ENCODE data around the gene APOC4.

APOC4 gene

GRCh38 chr19:44900328-44901244 lies 41.5 kb upstream of the APOC4 start:
- no peak for TF ChIP-seq CTCF (IDR thresholded peaks at IDR 0.05; ENCODE audit: borderline replicate concordance, control extremely low read depth, extremely low read depth, insufficient read depth, missing control alignments)
- in situ Hi-C loops (cut with MboI; ENCODE audit: low sequenced_read_pairs, unreplicated experiment), result no loop called here
- DNase-seq (ENCODE audit: low spot score), result no peak

- DNase-seq (ENCODE audit: low spot score), result no peak
Observed at GRCh38 chr19:44903216-44903601, 38.8 kb upstream of the APOC4 start.

GRCh38 chr19:44903602-44904425 lies 38.2 kb upstream of the APOC4 start:
- TF ChIP-seq CTCF (IDR thresholded peaks at IDR 0.05; ENCODE audit: borderline replicate concordance, control extremely low read depth, extremely low read depth, insufficient read depth, missing control alignments), result peak; percentile 97
- in situ Hi-C loops (cut with MboI; ENCODE audit: low sequenced_read_pairs, unreplicated experiment), result no loop called here
- DNase-seq (ENCODE audit: low spot score), result peak; percentile 89

More at GRCh38 chr19:44903216-44903601, 38.8 kb upstream of the APOC4 start:
- no peak for TF ChIP-seq CTCF (IDR thresholded peaks at IDR 0.05; ENCODE audit: borderline replicate concordance, control extremely low read depth, extremely low read depth, insufficient read depth, missing control alignments)
- in situ Hi-C loops (cut with MboI; ENCODE audit: low sequenced_read_pairs, unreplicated experiment), result no loop called here

- DNase-seq (ENCODE audit: low spot score), result no peak
- in situ Hi-C loops (cut with MboI; ENCODE audit: low sequenced_read_pairs, unreplicated experiment), result no loop called here
Observed at GRCh38 chr19:44904426-44904994, 37.5 kb upstream of the APOC4 start.

GRCh38 chr19:44905437-44906160 lies 36.4 kb upstream of the APOC4 start, which contains the start of gene APOE:
Gene APOE (plus strand): TSS chr19:44905796. CDS start chr19:44906625, 829 bp downstream.
- in situ Hi-C loops (cut with MboI; ENCODE audit: low sequenced_read_pairs, unreplicated experiment), result no loop called here
- DNase-seq (ENCODE audit: low spot score), result no peak
- no peak for TF ChIP-seq CTCF (IDR thresholded peaks at IDR 0.05; ENCODE audit: borderline replicate concordance, control extremely low read depth, extremely low read depth, insufficient read depth, missing control alignments)

More at GRCh38 chr19:44904426-44904994, 37.5 kb upstream of the APOC4 start:
- TF ChIP-seq CTCF (IDR thresholded peaks at IDR 0.05; ENCODE audit: borderline replicate concordance, control extremely low read depth, extremely low read depth, insufficient read depth, missing control alignments), result no peak
